ENCODE data around the gene EDARADD. TPM values are rescaled to one million over a fixed set of nuclear protein-coding genes. Genes with fewer than 3 reads are reported as not detected.

EDARADD gene
- total and polyA plus RNA-seq, 2 of the 8 experiments (the other 6 are each of a cell fraction or from before 2014, with no cell fraction given) = 3.4 to 6.1 TPM

DNA sequence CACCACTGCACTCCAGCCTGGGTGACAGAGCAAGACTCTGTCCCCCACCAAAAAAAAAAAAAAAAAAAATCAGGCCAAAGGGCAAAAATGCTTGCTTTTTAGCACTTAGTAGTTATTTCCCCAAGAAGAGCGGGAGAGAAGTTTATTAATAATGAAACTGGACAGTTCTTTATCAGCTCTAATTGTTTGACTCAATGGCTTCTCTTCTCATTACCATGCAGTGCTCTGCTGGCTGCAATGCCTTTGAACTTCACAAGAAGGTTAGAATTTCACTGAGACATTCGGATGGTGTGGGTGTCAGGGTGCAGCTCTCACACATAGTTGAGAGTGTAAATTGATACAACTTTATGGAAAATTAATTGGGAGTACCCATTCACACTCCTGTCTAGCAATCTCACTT is 63.7 kb downstream of the EDARADD start:
- H3K4ac ChIP-seq (replicated peaks; ENCODE audit: insufficient read length, low read depth, low read length) = no peak overlapping the region
- 93% methylated on average over 2 of the region's 2 CpGs; no CpG with 5 or more reads in 1 of the 2 experiments for WGBS, 2 experiments (ENCODE audit: extremely low coverage in 1 of 2, insufficient coverage in 1 of 2, insufficient read length in 1 of 2, insufficient replicate concordance in 2 of 2, low coverage in 1 of 2, low lambda C conversion rate in 2 of 2, missing lambda C conversion rate in 1 of 2)
- no peak overlapping the region for H2BK20ac ChIP-seq (ENCODE audit: low read length)
- H3K27me3 ChIP-seq (replicated peaks in 1 of 4; ENCODE audit: control insufficient read depth in 3 of 4, extremely low read depth in 1 of 4, insufficient read depth in 3 of 4, low read length in 3 of 4) = peaks cover 0 to 1% (median 0%) of the 10 kb centered on the region in 4 experiments; a peak in 1 of 7 replicates
- H3K4me1 ChIP-seq (replicated peaks in 1 of 4; ENCODE audit: control insufficient read depth in 3 of 4, insufficient read depth in 4 of 4, low read length in 3 of 4) = no peaks in the 10 kb centered on the region
- no peak overlapping the region for H2AK5ac ChIP-seq (ENCODE audit: low read depth, low read length)
- H3K4me2 ChIP-seq (ENCODE audit: insufficient read depth in 1 of 2, low read depth in 2 of 2, low read length in 2 of 2) = no peak overlapping the region
- H4K5ac ChIP-seq (ENCODE audit: insufficient read length, low read depth, low read length) = no peak overlapping the region
- H3K18ac ChIP-seq (ENCODE audit: extremely low read depth, low read length) = no peak overlapping the region
- no peaks in the 10 kb centered on the region for H3K79me1 ChIP-seq (ENCODE audit: low read depth, low read length)
- FAIRE-seq (no peak), DNase-seq (ENCODE audit: low read depth in 1 of 2, low spot score in 2 of 2) (no peak)
- H3K36me3 ChIP-seq (ENCODE audit: control insufficient read depth in 2 of 4, insufficient read depth in 4 of 4, low read length in 3 of 4) = no peaks in the 10 kb centered on the region
- H3K23ac ChIP-seq (ENCODE audit: insufficient read length) = no peak overlapping the region
- no peak overlapping the region for H2BK120ac ChIP-seq (replicated peaks; ENCODE audit: low read depth, low read length)
- no peak overlapping the region for H3K27ac ChIP-seq (ENCODE audit: low read depth, low read length)
- no peaks in the 10 kb centered on the region for H3K79me2 ChIP-seq (ENCODE audit: control insufficient read depth in 1 of 2, insufficient read depth in 2 of 2, low read length in 2 of 2)
- CTCF ChIA-PET (ENCODE audit: partially characterized antibody) = no interaction called here
- no peaks in the 10 kb centered on the region for H3K23me2 ChIP-seq (ENCODE audit: low read depth, low read length)
- no peak overlapping the region for H2AFZ ChIP-seq (ENCODE audit: low read length)
- no peak overlapping the region for H2BK5ac ChIP-seq (ENCODE audit: low read depth, low read length)
- no peak overlapping the region for H2BK12ac ChIP-seq (ENCODE audit: low read depth, low read length)
- no peak overlapping the region for H4K8ac ChIP-seq (ENCODE audit: extremely low read depth, insufficient read depth, low read length)
- H3K9me3 ChIP-seq (ENCODE audit: insufficient read depth in 2 of 2, low read depth in 1 of 2, low read length in 1 of 2) = no peaks in the 10 kb centered on the region
- POLR2A ChIA-PET (ENCODE audit: partially characterized antibody) = no interaction called here
- H3K4me3 ChIP-seq (ENCODE audit: extremely low read depth in 1 of 4, insufficient read depth in 2 of 4, low read depth in 3 of 4, low read length in 4 of 4) = no peak overlapping the region
- H3K56ac ChIP-seq (replicated peaks; ENCODE audit: insufficient read length, low read depth, low read length) = no peak overlapping the region
- H3K9ac ChIP-seq (replicated peaks in 1 of 4; ENCODE audit: extremely low read depth in 1 of 4, low read depth in 3 of 4, low read length in 3 of 4) = no peak overlapping the region
- H2BK15ac ChIP-seq (ENCODE audit: low read length) = no peak overlapping the region
- peaks cover 0 to 2% of the 10 kb centered on the region in 2 experiments for H4K20me1 ChIP-seq (replicated peaks in 1 of 2; ENCODE audit: control insufficient read depth in 1 of 2, insufficient read depth in 2 of 2, low read length in 2 of 2)
- H3K14ac ChIP-seq (ENCODE audit: insufficient read length) = no peak overlapping the region
- H4K91ac ChIP-seq (replicated peaks; ENCODE audit: insufficient read length, low read length) = no peak overlapping the region
- no peak for TF ChIP-seq BCL11A (IDR thresholded peaks at IDR 0.05; ENCODE audit: low read depth in 2 of 2, low read length in 2 of 2)
- no peak for TF ChIP-seq CTCF (IDR thresholded peaks at IDR 0.05; ENCODE audit: control extremely low read depth in 1 of 3, insufficient read depth in 1 of 3, low read depth in 1 of 3, low read length in 3 of 3)
- no peak for TF ChIP-seq CHD1 (IDR thresholded peaks at IDR 0.05; ENCODE audit: low read depth, low read length)
- no peak for TF ChIP-seq RXRA (IDR thresholded peaks at IDR 0.05; ENCODE audit: insufficient read depth, low read depth, low read length)
- no peak for TF ChIP-seq BRCA1 (IDR thresholded peaks at IDR 0.05; ENCODE audit: low read depth, low read length)
- TF ChIP-seq SP2 (IDR thresholded peaks at IDR 0.05; ENCODE audit: low read length) = no peak
- no peak for TF ChIP-seq BACH1 (IDR thresholded peaks at IDR 0.05; ENCODE audit: low read length)
- TF ChIP-seq EP300 (IDR thresholded peaks at IDR 0.05; ENCODE audit: borderline replicate concordance in 1 of 2, low read depth in 2 of 2, low read length in 2 of 2) = no peak
- no peak for TF ChIP-seq CHD2 (IDR thresholded peaks at IDR 0.05; ENCODE audit: low read length)
- TF ChIP-seq CBX5 (IDR thresholded peaks at IDR 0.05; ENCODE audit: low read depth, low read length) = no peak
- no peak for TF ChIP-seq POU5F1 (IDR thresholded peaks at IDR 0.05; ENCODE audit: low read depth, low read length)
- TF ChIP-seq SAP30 (IDR thresholded peaks at IDR 0.05; ENCODE audit: insufficient read depth, insufficient replicate concordance, low read length) = no peak
- TF ChIP-seq FOSL1 (IDR thresholded peaks at IDR 0.05; ENCODE audit: insufficient read depth, low read depth, low read length) = no peak
